Endothelial cell of umbilical vein (primary cell): ENCODE data around the gene TMOD2. TPM values are rescaled to one million over a fixed set of nuclear protein-coding genes. Genes with fewer than 3 reads are reported as not detected.
A peak's percentile ranks its signal among the peaks of the same experiment; 100 is the strongest.

Source experiments
- BruUV-seq: library from RNA; stranded (reverse); fragments of 400-500 nt; replicated peaks from 2 replicates; lab custom pipeline; 2021; lab: Mats Ljungman, UMichigan
- CTCF ChIA-PET: fragments of 300-600, 350-600 bp; sonication (Branson Sonifier 250); formaldehyde crosslinking; loops from one replicate; lab custom pipeline; 2021; ENCODE audit warnings: antibody characterized with exemption, inconsistent platforms; lab: Charles Lee
- POLR2A ChIA-PET: fragments of 300-600, 350-600 bp; sonication (Branson Sonifier 250); formaldehyde crosslinking; loops from one replicate; lab custom pipeline; 2021; ENCODE audit warnings: antibody characterized with exemption, inconsistent platforms; lab: Charles Lee
- DNase-seq: peaks from one replicate; pipeline ENCODE4 v3.0.0-alpha.2; 2011; ENCODE audit warnings: low read depth, low spot score
- FAIRE-seq: peaks from 2 replicates; lab custom pipeline; 2011; peaks lifted over from hg19 to GRCh38; lab: Jason Lieb, UNC
- H2AFZ ChIP-seq: 2 replicates; pipeline ENCODE4 v1.6.0; 2012; ENCODE audit warnings: low read depth, low read length, control low read depth, inconsistent platforms
- H3K27ac ChIP-seq: 2 replicates; pipeline ENCODE4 v1.5.1; 2011; ENCODE audit warnings: low read depth, mild to moderate bottlenecking, control low read depth, low read length, moderate library complexity; ENCODE audit not compliant: insufficient read depth
- H3K27me3 ChIP-seq, 2 experiments: 2 replicates each; pipeline versions ENCODE4 v1.6.0 to v1.6.1; 2011; ENCODE audit warnings: low read length in 2 of 2, mixed read lengths in 1 of 2; ENCODE audit not compliant: control insufficient read depth in 2 of 2, insufficient read depth in 2 of 2
- H3K36me3 ChIP-seq, 2 experiments: 2 replicates in 1 of 2; 3 replicates in 1 of 2; pipeline ENCODE4 v1.5.1; 2011; ENCODE audit warnings: low read length in 2 of 2, mild to moderate bottlenecking in 1 of 2, moderate library complexity in 1 of 2; ENCODE audit not compliant: control insufficient read depth in 2 of 2, insufficient read depth in 2 of 2; ENCODE audit errors: extremely low read depth in 1 of 2
- H3K4me1 ChIP-seq: 3 replicates; pipeline ENCODE4 v1.5.1; 2011; ENCODE audit warnings: mild to moderate bottlenecking, low read length; ENCODE audit not compliant: control insufficient read depth, insufficient read depth; ENCODE audit errors: extremely low read depth
- H3K4me2 ChIP-seq: 2 replicates; pipeline ENCODE4 v1.6.1; 2011; ENCODE audit warnings: low read length, control low read depth, mixed read lengths; ENCODE audit not compliant: insufficient read depth
- H3K4me3 ChIP-seq, 3 experiments: fragments of 200-600 bp in 1 of 3; sonication (generic), shearing (Covaris generic) in 1 of 3; replicated peaks in 1 of 3; 2 replicates each; pipeline ENCODE4 v1.5.1; 2011 to 2016; ENCODE audit warnings: control low read depth in 3 of 3, low read length in 3 of 3, mild to moderate bottlenecking in 2 of 3, inconsistent platforms in 1 of 3, low read depth in 1 of 3, moderate library complexity in 1 of 3; ENCODE audit not compliant: insufficient read depth in 1 of 3
- H3K79me2 ChIP-seq: 2 replicates; pipeline ENCODE4 v1.6.0; 2012; ENCODE audit warnings: low read length, inconsistent platforms; ENCODE audit not compliant: control insufficient read depth, insufficient read depth
- H3K9ac ChIP-seq: replicated peaks from 2 replicates; pipeline ENCODE3; 2011; ENCODE audit warnings: low read length, control low read depth; ENCODE audit not compliant: insufficient read depth; ENCODE audit errors: extremely low read depth
- H3K9me1 ChIP-seq: replicated peaks from 3 replicates; pipeline ENCODE4 v1.6.0; 2011; ENCODE audit warnings: mild to moderate bottlenecking, low read length; ENCODE audit not compliant: control insufficient read depth, insufficient read depth; ENCODE audit errors: extremely low read depth
- H3K9me3 ChIP-seq: replicated peaks from 2 replicates; pipeline ENCODE4 v1.5.1; 2012; ENCODE audit warnings: low read length, inconsistent platforms; ENCODE audit not compliant: control insufficient read depth, insufficient read depth
- H4K20me1 ChIP-seq: replicated peaks from 2 replicates; pipeline ENCODE3; 2011; ENCODE audit warnings: mild to moderate bottlenecking, low read length; ENCODE audit not compliant: control insufficient read depth, insufficient read depth; ENCODE audit errors: extremely low read depth
- CTCF ChIP-seq, 2 donors: IDR thresholded peaks; 1 replicate in 1 of 2; 2 replicates in 1 of 2; pipeline ENCODE4 v1.5.1; 2011; ENCODE audit warnings: low read length in 2 of 2, mild to moderate bottlenecking in 2 of 2, moderate library complexity in 2 of 2, control low read depth in 1 of 2, inconsistent platforms in 1 of 2, low read depth in 1 of 2; ENCODE audit not compliant: insufficient read depth in 1 of 2; ENCODE audit errors: extremely low read depth in 1 of 2
- GATA2 ChIP-seq: IDR thresholded peaks from 2 replicates; pipeline ENCODE4 v1.7.0; 2011; ENCODE audit warnings: low read depth, mild to moderate bottlenecking, moderate library complexity, mixed read lengths, low read length; ENCODE audit not compliant: insufficient read length, insufficient read depth
- MAX ChIP-seq: IDR thresholded peaks from 2 replicates; pipeline ENCODE4 v1.6.1; 2011; ENCODE audit not compliant: insufficient read depth, insufficient read length
- POLR2A ChIP-seq: IDR thresholded peaks from 2 replicates; pipeline ENCODE4 v1.6.1; 2012; ENCODE audit warnings: low read depth, mild to moderate bottlenecking, control low read depth, low read length
- dilution Hi-C: fragments of 300-500 bp; cut with MboI; formaldehyde crosslinking; loops from one replicate; pipeline ENCODE4 v1.15.0; 2019; ENCODE audit warnings: low sequenced_read_pairs; ENCODE audit not compliant: extremely low pct_ligation_motif_present
- intact Hi-C: fragments of 100-400 bp; cut with micrococcal nuclease; formaldehyde crosslinking; loops from one replicate; pipeline ENCODE4 v1.10.0; 2022
- polyA plus RNA-seq, 4 experiments: library from polyadenylated mRNA; depleted of rRNA in 3 of 4; stranded (reverse) in 3 of 4; unstranded in 1 of 4; fragments of >200 nt; gene quantifications; 2 replicates each; pipeline versions ENCODE4 v1.2.1 to v1.2.3, GENCODE V29; 2011 to 2012; ENCODE audit warnings: missing spikeins in 1 of 4
- total RNA-seq: library from RNA; stranded (reverse); gene quantifications from 2 replicates; pipeline ENCODE4 v1.2.3, GENCODE V29; 2021

TMOD2 gene
- total and polyA plus RNA-seq, 2 donors (not counting 3 experiments of a cell fraction or from before 2014, with no cell fraction given): 0.46 to 2.7 TPM

- ChIA-PET POLR2A (no interaction called here), CTCF (interaction anchor here (1.2 to 10.1 kb wide), 3 partner anchors 107 to 297 kb away, joined by 3 to 942 read pairs (median 4); no protein-coding TSS in a partner anchor)
- Histone ChIP-seq H3K27me3 (peaks cover 0 to 3% of the 10 kb centered on the region in 2 experiments), H3K4me1 (no peaks in the 10 kb centered on the region), H3K27ac (no peak overlapping the region), H4K20me1 (no peaks in the 10 kb centered on the region), H3K9me1 (no peaks in the 10 kb centered on the region), H3K36me3 (no peaks in the 10 kb centered on the region), H3K79me2 (no peaks in the 10 kb centered on the region), H3K4me2 (no peak overlapping the region), H3K4me3 (no peak overlapping the region), H2AFZ (no peak overlapping the region), H3K9me3 (no peaks in the 10 kb centered on the region), H3K9ac (no peak overlapping the region)
- DNase-seq (no peak), FAIRE-seq (no peak)
- intact Hi-C loops (loop anchor here (5.0 to 10.0 kb wide), 2 partner anchors 353 to 446 kb away; no protein-coding TSS in a partner anchor), dilution Hi-C loops (no loop called here)
- no peak for TF ChIP-seq POLR2A
- TF ChIP-seq GATA2: no peak
- no TSS peak for BruUV-seq
These were observed 30.1 kb downstream of the TMOD2 start for GRCh38 chr15:51781506-51781905.

GRCh38 chr15:51782357-51782896 lies 31.0 kb downstream of the TMOD2 start:
- FAIRE-seq: no peak
- Histone ChIP-seq H3K4me2 (no peak overlapping the region), H3K36me3 (no peaks in the 10 kb centered on the region), H2AFZ (no peak overlapping the region), H3K27ac (no peak overlapping the region), H3K27me3 (peaks cover 0 to 3% of the 10 kb centered on the region in 2 experiments), H4K20me1 (no peaks in the 10 kb centered on the region), H3K9me1 (no peaks in the 10 kb centered on the region), H3K4me1 (no peaks in the 10 kb centered on the region), H3K79me2 (no peaks in the 10 kb centered on the region), H3K9me3 (no peaks in the 10 kb centered on the region), H3K9ac (no peak overlapping the region), H3K4me3 (no peak overlapping the region)
- no TSS peak for BruUV-seq
- dilution Hi-C loops (no loop called here), intact Hi-C loops (loop anchor here (1.0 to 10.0 kb wide), 4 partner anchors 124 to 445 kb away; no protein-coding TSS in a partner anchor)
- TF ChIP-seq MAX: no peak
- TF ChIP-seq CTCF (IDR thresholded peaks at IDR 0.05; ENCODE audit: extremely low read depth in 1 of 2, insufficient read depth in 1 of 2, low read depth in 1 of 2, low read length in 2 of 2): peak; percentile 39 to 45
- CTCF ChIA-PET: interaction anchor here (1.0 to 3.1 kb wide), 5 partner anchors 13 to 426 kb away, joined by 4 to 19 read pairs (median 5); no protein-coding TSS in a partner anchor
- DNase-seq: peak; percentile 25
- POLR2A ChIA-PET: no interaction called here
